GF-D8 (cell line): ENCODE measurements around the gene CDK8.

ENCODE experiments used
- DNase-seq: peaks from one replicate; lab custom pipeline; 2025; lab: John Stamatoyannopoulos, UW

Gene CDK8

GRCh38 chr13:26382835-26383234, 128.9 kb downstream of the CDK8 start:
- no peak for DNase-seq

GRCh38 chr13:26384587-26384986, 130.7 kb downstream of the CDK8 start:
- no peak for DNase-seq

- no peak for DNase-seq
Measured at GRCh38 chr13:26386026-26386425, 132.1 kb downstream of the CDK8 start.

GRCh38 chr13:26390203-26390602, 136.3 kb downstream of the CDK8 start:
- DNase-seq = no peak

- DNase-seq = no peak
Measured at GRCh38 chr13:26400545-26400944, 146.6 kb downstream of the CDK8 start.

GRCh38 chr13:26401069-26401468, 147.1 kb downstream of the CDK8 start:
- DNase-seq = no peak

GRCh38 chr13:26401578-26402021, 147.7 kb downstream of the CDK8 start:
- no peak for DNase-seq

GRCh38 chr13:26406791-26407190, 152.9 kb downstream of the CDK8 start:
- no peak for DNase-seq

GRCh38 chr13:26411206-26411605, 157.3 kb downstream of the CDK8 start:
- no peak for DNase-seq

- no peak for DNase-seq
Measured at GRCh38 chr13:26412263-26412662, 158.3 kb downstream of the CDK8 start.

- no peak for DNase-seq
Measured at GRCh38 chr13:26412936-26413716, 159.2 kb downstream of the CDK8 start.

- no peak for DNase-seq
Measured at GRCh38 chr13:26420282-26420960, 166.5 kb downstream of the CDK8 start.

- DNase-seq = no peak
Measured at GRCh38 chr13:26422036-26422435, 168.1 kb downstream of the CDK8 start.

GRCh38 chr13:26423629-26424028, 169.7 kb downstream of the CDK8 start:
- no peak for DNase-seq

- DNase-seq = no peak
Measured at GRCh38 chr13:26424181-26424580, 170.3 kb downstream of the CDK8 start.

GRCh38 chr13:26425443-26426358, 171.8 kb downstream of the CDK8 start:
- no peak for DNase-seq

GRCh38 chr13:26433776-26434175, 179.8 kb downstream of the CDK8 start:
- DNase-seq = no peak

- DNase-seq = no peak
Measured at GRCh38 chr13:26435171-26435570, 181.2 kb downstream of the CDK8 start.

GRCh38 chr13:26435646-26436045, 181.7 kb downstream of the CDK8 start:
- DNase-seq = no peak

- no peak for DNase-seq
Measured at GRCh38 chr13:26436914-26437313, 183.0 kb downstream of the CDK8 start.

GRCh38 chr13:26440111-26440510, 186.2 kb downstream of the CDK8 start:
- no peak for DNase-seq

GRCh38 chr13:26441476-26441875, 187.5 kb downstream of the CDK8 start:
- DNase-seq = no peak
